Measurements from ENCODE around the gene RAD51B. TPM values are rescaled to one million over a fixed set of nuclear protein-coding genes. Genes with fewer than 3 reads are reported as not detected.

The RAD51B gene
- total RNA-seq, 2 donors from 2014 or later = 9.3 to 12.1 TPM

- Histone ChIP-seq H3K27me3 (replicated peaks; ENCODE audit: insufficient read depth) (no peaks in the 10 kb centered on the region), H3K9me3 (no peaks in the 10 kb centered on the region), H3K4me1 (ENCODE audit: control insufficient read depth in 1 of 2, low read depth in 2 of 2) (peaks cover 13 to 37% of the 10 kb centered on the region in 2 donors), H3K27ac (peak overlapping the region; percentile 63), H3K4me3 (peak overlapping the region; percentile 47), H3K36me3 (no peaks in the 10 kb centered on the region)
- no peak for ATAC-seq (ENCODE audit: insufficient number of reproducible peaks, low FRiP score, low read depth)
- DNase-seq (ENCODE audit: low spot score) = no peak
- no peak for TF ChIP-seq CTCF (IDR thresholded peaks at IDR 0.05)
These were observed 379.3 kb downstream of the RAD51B start for GRCh38 chr14:68198713-68199495.

- H3K9me3 ChIP-seq = no peaks in the 10 kb centered on the region
- H3K27me3 ChIP-seq (replicated peaks; ENCODE audit: insufficient read depth) = no peaks in the 10 kb centered on the region
- H3K4me3 ChIP-seq = peak overlapping the region; percentile 47
- H3K4me1 ChIP-seq (ENCODE audit: control insufficient read depth in 1 of 2, low read depth in 2 of 2) = peaks cover 16 to 40% of the 10 kb centered on the region in 2 donors
- H3K27ac ChIP-seq = peak overlapping the region; percentile 63
- peak; percentile 51 for ATAC-seq (ENCODE audit: insufficient number of reproducible peaks, low FRiP score, low read depth)
- no peak for DNase-seq (ENCODE audit: low spot score)
- TF ChIP-seq CTCF (IDR thresholded peaks at IDR 0.05) = no peak
- H3K36me3 ChIP-seq = no peaks in the 10 kb centered on the region
These were observed 380.1 kb downstream of the RAD51B start for GRCh38 chr14:68199554-68200151.

- no peaks in the 10 kb centered on the region for H3K36me3 ChIP-seq
- no peaks in the 10 kb centered on the region for H3K27me3 ChIP-seq (replicated peaks; ENCODE audit: insufficient read depth)
- no peaks in the 10 kb centered on the region for H3K9me3 ChIP-seq
- no peak for TF ChIP-seq CTCF (IDR thresholded peaks at IDR 0.05)
- DNase-seq (ENCODE audit: low spot score) = no peak
- H3K27ac ChIP-seq = peak overlapping the region; percentile 29 to 52
- peaks cover 26 to 52% of the 10 kb centered on the region in 2 donors for H3K4me1 ChIP-seq (ENCODE audit: control insufficient read depth in 1 of 2, low read depth in 2 of 2)
- H3K4me3 ChIP-seq = no peak overlapping the region
- no peak for ATAC-seq (ENCODE audit: insufficient number of reproducible peaks, low FRiP score, low read depth)
These were observed 384.3 kb downstream of the RAD51B start for GRCh38 chr14:68203871-68204270.

- DNase-seq (ENCODE audit: low spot score) (no peak), ATAC-seq (ENCODE audit: insufficient number of reproducible peaks, low FRiP score, low read depth) (no peak)
- Histone ChIP-seq H3K36me3 (no peaks in the 10 kb centered on the region), H3K9me3 (no peaks in the 10 kb centered on the region), H3K4me1 (ENCODE audit: control insufficient read depth in 1 of 2, low read depth in 2 of 2) (peaks cover 27 to 66% of the 10 kb centered on the region in 2 donors), H3K27ac (peak overlapping the region; percentile 61 to 67), H3K4me3 (no peak overlapping the region), H3K27me3 (replicated peaks; ENCODE audit: insufficient read depth) (no peaks in the 10 kb centered on the region)
- no peak for TF ChIP-seq CTCF (IDR thresholded peaks at IDR 0.05)
These were observed 388.6 kb downstream of the RAD51B start for GRCh38 chr14:68208218-68208617.

- ATAC-seq (ENCODE audit: insufficient number of reproducible peaks, low FRiP score, low read depth) (no peak), DNase-seq (ENCODE audit: low spot score) (no peak)
- Histone ChIP-seq H3K27me3 (replicated peaks; ENCODE audit: insufficient read depth) (no peaks in the 10 kb centered on the region), H3K4me3 (no peak overlapping the region), H3K4me1 (ENCODE audit: control insufficient read depth in 1 of 2, low read depth in 2 of 2) (peaks cover 27 to 61% of the 10 kb centered on the region in 2 donors), H3K36me3 (no peaks in the 10 kb centered on the region), H3K27ac (peak overlapping the region; percentile 61 to 67), H3K9me3 (no peaks in the 10 kb centered on the region)
- TF ChIP-seq CTCF (IDR thresholded peaks at IDR 0.05) = no peak
These were observed 389.2 kb downstream of the RAD51B start for GRCh38 chr14:68208626-68209317.

All from thoracic aorta (tissue), 2 donors.